Measurements from ENCODE around the gene LSM7. TPM values are rescaled to one million over a fixed set of nuclear protein-coding genes. Genes with fewer than 3 reads are reported as not detected.
A peak's percentile ranks its signal among the peaks of the same experiment; 100 is the strongest.

Gene LSM7
- total and polyA plus RNA-seq, 9 of the 15 experiments (the other 6 are each of a cell fraction or from before 2014, with no cell fraction given), result 40.5 to 690 (median 265) TPM

GRCh38 chr19:2311093-2311492, 17.3 kb downstream of the LSM7 start:
- H3K4me1 ChIP-seq (replicated peaks in 1 of 2; ENCODE audit: control insufficient read depth in 2 of 2, insufficient read depth in 2 of 2, low read length in 2 of 2), result peaks cover 3 to 49% of the 10 kb centered on the region in 2 experiments; a peak in 3 of 5 replicates
- intact Hi-C loops (cut with micrococcal nuclease), result no loop called here
- peaks cover 12% of the 10 kb centered on the region for H3K9me3 ChIP-seq (replicated peaks; ENCODE audit: control insufficient read depth, insufficient read depth, low read depth, low read length)
- H3K27me3 ChIP-seq (ENCODE audit: control insufficient read depth in 2 of 2, insufficient read depth in 2 of 2, low read length in 2 of 2), result peaks cover 0 to 9% of the 10 kb centered on the region in 2 experiments; a peak in 2 of 5 replicates
- BruUV-seq (replicated peaks), result no TSS peak
- H3K4me3 ChIP-seq, result no peak overlapping the region
- H2AFZ ChIP-seq (ENCODE audit: low read depth, low read length), result no peak overlapping the region
- no peaks in the 10 kb centered on the region for H3K79me2 ChIP-seq (ENCODE audit: control insufficient read depth, insufficient read depth, low read length)
- no peak for DNase-seq (ENCODE audit: extremely low read depth in 1 of 4, low spot score in 3 of 4)
- no peak overlapping the region for H3K27ac ChIP-seq (ENCODE audit: extremely low read depth, low read depth, low read length)
- H3K9me1 ChIP-seq (ENCODE audit: control insufficient read depth, insufficient read depth, low read length), result no peaks in the 10 kb centered on the region
- no peaks in the 10 kb centered on the region for H4K20me1 ChIP-seq (replicated peaks; ENCODE audit: control insufficient read depth, insufficient read depth, low read length)
- in situ Hi-C loops (cut with MboI), result loop anchor here (10.0 kb wide), 1 partner anchor 76 kb away; the partner anchor contains the start of genes PLEKHJ1 and SF3A2
- 59% methylated on average over 4 of the region's 4 CpGs for WGBS (ENCODE audit: insufficient coverage, low coverage, missing lambda C conversion rate)
- FAIRE-seq, result no peak
- no peak for TF ChIP-seq CEBPZ (IDR thresholded peaks at IDR 0.05; ENCODE audit: borderline replicate concordance, low read depth, low read length)
- TF ChIP-seq ZNF318 (IDR thresholded peaks at IDR 0.05; ENCODE audit: borderline replicate concordance in 1 of 2, low read depth in 1 of 2), result no peak
- TF ChIP-seq FOXK1 (CRISPR knock-in tag; IDR thresholded peaks at IDR 0.05; ENCODE audit: borderline replicate concordance), result no peak
- TF ChIP-seq ZNF121 (CRISPR knock-in tag; conservative IDR thresholded peaks at IDR 0.05), result peak; percentile 85
- H3K4me2 ChIP-seq (ENCODE audit: insufficient read depth, low read length), result no peak overlapping the region
- no peaks in the 10 kb centered on the region for H3K36me3 ChIP-seq (ENCODE audit: control insufficient read depth, insufficient read depth, low read length)
- ATAC-seq, result no peak
- CTCF ChIA-PET (ENCODE audit: low intra/inter-chr PET ratio), result no interaction called here
- POLR2A ChIA-PET, result interaction anchor here (0.6 to 1.5 kb wide), 4 partner anchors 9 to 85 kb away, joined by 3 to 5 read pairs (median 4); no protein-coding TSS in a partner anchor
- H3K9ac ChIP-seq (ENCODE audit: insufficient read depth in 1 of 2, low read depth in 2 of 2, low read length in 2 of 2), result no peak overlapping the region

Measured in K562 (cell line).